HCT116 (cell line): ENCODE data around the gene VAPA.

Experiments used
- ATF3 ChIP-seq: IDR thresholded peaks from 2 replicates; pipeline ENCODE4 v1.6.1; 2012
- CTCF ChIP-seq, 3 experiments: fragments of 200-600 bp in 1 of 3; sonication (generic) in 1 of 3; IDR thresholded peaks in 2 of 3; conservative IDR thresholded peaks in 1 of 3; 2 replicates each; pipeline ENCODE4 v1.5.1; 2012 to 2017; ENCODE audit warnings: low read depth in 2 of 3, low read length in 2 of 3, antibody characterized with exemption in 1 of 3, borderline replicate concordance in 1 of 3, control low read depth in 1 of 3, mild to moderate bottlenecking in 1 of 3, mixed read lengths in 1 of 3, mixed run types in 1 of 3, moderate library complexity in 1 of 3; ENCODE audit not compliant: insufficient read depth in 1 of 3

GRCh38 chr18:9993521-9994025 is 79.8 kb downstream of the VAPA start:
- TF ChIP-seq CTCF (IDR thresholded peaks at IDR 0.05 in 2 of 3, conservative IDR thresholded peaks at IDR 0.05 in 1 of 3; ENCODE audit: borderline replicate concordance in 1 of 3, insufficient read depth in 1 of 3, low read depth in 2 of 3, low read length in 2 of 3): no peak
- no peak for TF ChIP-seq ATF3
